ENCODE measurements around the gene LSM10.

Gene LSM10

DNA sequence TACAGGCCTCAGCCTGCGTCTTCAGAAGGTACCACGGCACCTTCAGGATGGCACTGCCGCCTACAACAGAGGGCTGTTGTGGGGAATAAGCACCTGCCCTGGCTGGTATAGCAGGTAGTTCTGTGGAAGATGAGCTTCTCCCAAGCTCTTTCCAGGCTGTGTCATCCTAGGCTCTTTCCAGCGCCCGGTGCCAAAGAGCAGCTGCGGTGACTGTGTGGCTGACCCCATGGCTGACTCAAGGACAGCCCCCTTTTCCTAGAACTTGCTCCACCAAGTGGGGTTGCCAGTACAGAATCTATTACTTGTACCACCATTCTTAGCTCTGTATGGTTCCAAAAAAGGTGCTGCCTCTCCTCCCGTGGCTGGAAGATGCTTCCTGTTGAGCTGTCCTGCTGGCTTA, 52.4 kb downstream of the LSM10 start:
- H3K4me3 ChIP-seq (ENCODE audit: low read depth, low read length): no peak overlapping the region
- TF ChIP-seq, protein P1, sequence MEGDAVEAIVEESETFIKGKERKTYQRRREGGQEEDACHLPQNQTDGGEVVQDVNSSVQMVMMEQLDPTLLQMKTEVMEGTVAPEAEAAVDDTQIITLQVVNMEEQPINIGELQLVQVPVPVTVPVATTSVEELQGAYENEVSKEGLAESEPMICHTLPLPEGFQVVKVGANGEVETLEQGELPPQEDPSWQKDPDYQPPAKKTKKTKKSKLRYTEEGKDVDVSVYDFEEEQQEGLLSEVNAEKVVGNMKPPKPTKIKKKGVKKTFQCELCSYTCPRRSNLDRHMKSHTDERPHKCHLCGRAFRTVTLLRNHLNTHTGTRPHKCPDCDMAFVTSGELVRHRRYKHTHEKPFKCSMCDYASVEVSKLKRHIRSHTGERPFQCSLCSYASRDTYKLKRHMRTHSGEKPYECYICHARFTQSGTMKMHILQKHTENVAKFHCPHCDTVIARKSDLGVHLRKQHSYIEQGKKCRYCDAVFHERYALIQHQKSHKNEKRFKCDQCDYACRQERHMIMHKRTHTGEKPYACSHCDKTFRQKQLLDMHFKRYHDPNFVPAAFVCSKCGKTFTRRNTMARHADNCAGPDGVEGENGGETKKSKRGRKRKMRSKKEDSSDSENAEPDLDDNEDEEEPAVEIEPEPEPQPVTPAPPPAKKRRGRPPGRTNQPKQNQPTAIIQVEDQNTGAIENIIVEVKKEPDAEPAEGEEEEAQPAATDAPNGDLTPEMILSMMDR (IDR thresholded peaks at IDR 0.05; ENCODE audit: low read depth, low read length): no peak
- in situ Hi-C loops (cut with HindIII; ENCODE audit: low sequenced_read_pairs): no loop called here
- no peak for DNase-seq (ENCODE audit: low read depth, low spot score)

- in situ Hi-C loops (cut with HindIII; ENCODE audit: low sequenced_read_pairs): no loop called here
These were observed 53.4 kb downstream of the LSM10 start for GRCh38 chr1:36344395-36344680.

GRCh38 chr1:36343651-36344394, 53.9 kb downstream of the LSM10 start:
- TF ChIP-seq, protein P1 (IDR thresholded peaks at IDR 0.05; ENCODE audit: low read depth, low read length): no peak
- in situ Hi-C loops (cut with HindIII; ENCODE audit: low sequenced_read_pairs): no loop called here
- DNase-seq (ENCODE audit: low read depth, low spot score): no peak
- H3K4me3 ChIP-seq (ENCODE audit: low read depth, low read length): no peak overlapping the region

More at GRCh38 chr1:36344395-36344680, 53.4 kb downstream of the LSM10 start:
- TF ChIP-seq, protein P1 (IDR thresholded peaks at IDR 0.05; ENCODE audit: low read depth, low read length): no peak
- no peak overlapping the region for H3K4me3 ChIP-seq (ENCODE audit: low read depth, low read length)
- DNase-seq (ENCODE audit: low read depth, low spot score): no peak
